Effector memory CD4-positive, alpha-beta T cell (primary cell): Measurements from ENCODE around the gene GFOD2.

Experiments used
- DNase-seq, 3 donors: peaks; one replicate each; pipeline ENCODE4 v3.0.0-alpha.2; 2020
- H3K27ac ChIP-seq: 2 replicates; pipeline ENCODE4 v1.7.0; 2013; ENCODE audit warnings: mild to moderate bottlenecking, low read length, moderate library complexity; ENCODE audit not compliant: insufficient read depth, poor library complexity, severe bottlenecking
- H3K27me3 ChIP-seq: replicated peaks from 2 replicates; pipeline ENCODE4 v1.7.0; 2013; ENCODE audit warnings: mild to moderate bottlenecking, low read length; ENCODE audit not compliant: insufficient read depth, control insufficient read depth, poor library complexity, severe bottlenecking
- H3K36me3 ChIP-seq: 2 replicates; pipeline ENCODE4 v1.7.0; 2013; ENCODE audit warnings: mild to moderate bottlenecking, low read length, moderate library complexity; ENCODE audit not compliant: control insufficient read depth, insufficient read depth
- H3K4me1 ChIP-seq: 2 replicates; pipeline ENCODE4 v1.7.0; 2013; ENCODE audit warnings: low read length, mild to moderate bottlenecking; ENCODE audit not compliant: control insufficient read depth, insufficient read depth, poor library complexity, severe bottlenecking
- H3K4me3 ChIP-seq: 2 replicates; pipeline ENCODE4 v1.7.0; 2013; ENCODE audit warnings: low read length, low read depth, mild to moderate bottlenecking; ENCODE audit not compliant: insufficient read depth, poor library complexity, severe bottlenecking
- H3K9me3 ChIP-seq: 2 replicates; pipeline ENCODE4 v1.7.0; 2013; ENCODE audit warnings: mild to moderate bottlenecking, low read length, moderate library complexity; ENCODE audit not compliant: control insufficient read depth

GFOD2 gene

DNA sequence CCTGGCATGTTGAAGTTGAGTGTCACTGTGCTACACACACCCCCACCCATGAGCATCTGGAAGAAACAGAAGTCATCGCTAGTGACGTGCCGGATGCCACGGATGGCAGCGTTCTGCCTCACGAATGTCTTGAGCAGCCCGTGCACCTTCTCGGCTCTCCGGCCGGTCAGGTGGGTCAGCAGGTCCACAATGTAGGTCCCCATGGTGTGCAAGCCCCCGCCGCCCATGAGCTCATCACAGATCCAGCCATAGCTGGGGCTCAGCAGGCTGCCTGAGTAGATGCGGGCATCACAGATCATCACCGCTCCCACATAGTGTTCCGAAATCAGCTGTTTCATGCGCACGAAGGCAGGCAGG lies 43.6 kb downstream of the GFOD2 start:
- Histone ChIP-seq H3K4me1 (no peaks in the 10 kb centered on the region), H3K36me3 (no peaks in the 10 kb centered on the region), H3K27me3 (no peaks in the 10 kb centered on the region), H3K4me3 (no peak overlapping the region), H3K9me3 (no peaks in the 10 kb centered on the region), H3K27ac (no peak overlapping the region)
- DNase-seq = no peak

DNA sequence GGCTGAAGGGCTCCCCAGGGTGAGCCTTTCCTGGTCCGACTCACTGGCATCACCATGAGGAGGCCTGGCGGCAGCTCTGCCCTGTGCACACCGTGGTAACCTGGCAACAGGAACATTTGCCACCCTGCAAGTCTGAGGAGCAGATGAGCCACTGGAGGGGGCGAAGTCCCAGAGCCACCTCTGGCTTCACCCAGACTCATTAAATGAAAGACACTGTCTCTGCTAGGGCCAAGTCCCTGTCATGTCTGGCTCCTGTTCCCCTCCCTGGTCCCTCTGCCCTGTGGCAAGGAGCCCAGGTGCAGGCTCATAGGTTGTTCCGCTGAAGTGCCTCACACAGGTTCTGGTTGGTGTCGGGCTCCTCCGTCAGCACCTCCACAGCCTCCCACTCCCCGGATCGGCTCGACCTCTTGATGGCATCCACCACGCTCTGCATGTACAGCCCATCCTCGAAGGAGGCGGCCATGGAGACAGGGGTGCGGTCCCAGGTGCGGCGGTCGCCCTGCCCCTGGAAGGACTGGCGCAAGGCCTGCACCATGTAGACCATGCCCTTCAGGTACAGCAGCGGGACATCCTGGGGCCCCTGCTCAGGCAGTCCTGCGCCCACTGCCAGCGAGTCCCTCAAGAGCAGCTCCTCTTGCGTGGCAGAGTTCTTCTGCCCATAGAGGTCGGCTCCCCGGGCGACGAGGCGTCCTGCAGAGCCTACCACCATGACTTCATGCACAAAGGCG lies 44.1 kb downstream of the GFOD2 start:
- no peak overlapping the region for H3K27ac ChIP-seq

DNA sequence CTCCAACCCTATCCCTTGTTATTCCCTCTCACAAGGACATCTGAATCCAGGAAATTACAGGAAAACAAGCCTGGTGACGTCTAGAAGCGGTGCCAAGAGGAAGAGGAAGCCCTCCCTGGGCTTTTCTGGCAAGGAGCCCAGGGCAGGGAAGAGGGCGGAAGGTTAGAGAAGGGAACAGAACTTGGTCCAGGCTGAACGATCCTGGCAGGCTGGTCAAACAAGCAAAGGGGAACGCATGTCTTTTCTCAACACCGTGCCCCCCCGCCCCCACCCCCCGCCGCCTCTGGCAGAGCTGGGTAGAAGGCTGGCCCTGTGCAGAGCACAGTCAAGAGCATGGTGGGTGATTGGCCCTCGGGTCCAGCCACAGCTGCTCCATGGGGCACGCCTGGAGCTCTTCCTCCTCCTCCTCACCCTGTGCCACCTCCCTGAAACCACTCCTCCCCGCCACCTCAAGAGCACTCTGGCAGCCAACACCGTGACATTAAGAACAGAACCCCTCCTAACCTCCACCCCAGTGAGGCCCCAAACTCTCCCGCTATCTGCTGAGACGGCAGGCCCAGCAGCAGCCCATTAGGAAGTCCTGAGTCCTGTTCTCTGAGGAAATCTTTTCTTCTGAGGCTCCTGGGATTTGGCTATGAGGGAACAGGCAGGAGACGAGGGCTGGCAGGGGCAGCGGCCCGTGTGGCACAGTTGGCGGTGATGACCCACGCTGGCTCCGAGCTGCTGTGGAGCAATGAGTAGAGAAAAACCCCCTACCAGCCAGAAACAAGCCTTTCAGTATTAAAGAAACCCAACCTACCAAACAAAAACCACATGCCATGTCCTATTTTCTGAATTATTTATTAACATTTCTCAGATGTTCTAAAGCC lies 45.2 kb downstream of the GFOD2 start:
- Histone ChIP-seq H3K9me3 (no peaks in the 10 kb centered on the region), H3K27me3 (no peaks in the 10 kb centered on the region), H3K36me3 (no peaks in the 10 kb centered on the region), H3K27ac (no peak overlapping the region), H3K4me1 (no peaks in the 10 kb centered on the region), H3K4me3 (no peak overlapping the region)
- no peak for DNase-seq

More for the DNA sequence above, 44.1 kb downstream of the GFOD2 start:
- Histone ChIP-seq H3K27me3 (no peaks in the 10 kb centered on the region), H3K36me3 (no peaks in the 10 kb centered on the region), H3K4me3 (no peak overlapping the region), H3K9me3 (no peaks in the 10 kb centered on the region), H3K4me1 (no peaks in the 10 kb centered on the region)
- DNase-seq = no peak

GRCh38 chr16:67672739-67673662 lies 46.1 kb downstream of the GFOD2 start:
- no peaks in the 10 kb centered on the region for H3K36me3 ChIP-seq
- H3K4me3 ChIP-seq = no peak overlapping the region
- H3K4me1 ChIP-seq = peaks cover 1% of the 10 kb centered on the region
- no peak overlapping the region for H3K27ac ChIP-seq
- H3K9me3 ChIP-seq = no peaks in the 10 kb centered on the region
- peak in 1 of 3 donors; percentile 38 for DNase-seq
- no peaks in the 10 kb centered on the region for H3K27me3 ChIP-seq

DNA sequence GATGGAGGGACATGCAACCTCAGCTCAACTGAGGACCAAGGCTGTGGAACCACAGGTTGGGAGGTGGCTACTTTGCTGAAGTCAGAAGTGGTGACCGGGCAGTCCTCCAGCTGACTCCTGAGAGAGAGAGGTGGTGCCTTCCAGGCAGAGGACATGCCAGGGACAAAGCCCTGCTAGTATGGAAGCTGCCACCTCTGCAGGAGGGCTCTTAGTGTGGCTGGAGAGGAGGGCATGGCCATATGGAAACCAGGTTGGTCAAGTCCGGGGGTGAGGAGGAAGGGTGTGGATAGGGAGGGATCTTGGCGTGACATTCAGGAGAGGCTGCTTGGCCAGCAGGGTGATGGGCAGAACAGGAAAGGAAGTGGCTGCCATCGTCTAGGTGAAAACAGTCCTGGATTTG lies 46.8 kb downstream of the GFOD2 start:
- no peaks in the 10 kb centered on the region for H3K36me3 ChIP-seq
- H3K4me1 ChIP-seq = peaks cover 8% of the 10 kb centered on the region
- H3K27ac ChIP-seq = no peak overlapping the region
- DNase-seq = no peak
- no peaks in the 10 kb centered on the region for H3K27me3 ChIP-seq
- H3K9me3 ChIP-seq = no peaks in the 10 kb centered on the region
- no peak overlapping the region for H3K4me3 ChIP-seq

DNA sequence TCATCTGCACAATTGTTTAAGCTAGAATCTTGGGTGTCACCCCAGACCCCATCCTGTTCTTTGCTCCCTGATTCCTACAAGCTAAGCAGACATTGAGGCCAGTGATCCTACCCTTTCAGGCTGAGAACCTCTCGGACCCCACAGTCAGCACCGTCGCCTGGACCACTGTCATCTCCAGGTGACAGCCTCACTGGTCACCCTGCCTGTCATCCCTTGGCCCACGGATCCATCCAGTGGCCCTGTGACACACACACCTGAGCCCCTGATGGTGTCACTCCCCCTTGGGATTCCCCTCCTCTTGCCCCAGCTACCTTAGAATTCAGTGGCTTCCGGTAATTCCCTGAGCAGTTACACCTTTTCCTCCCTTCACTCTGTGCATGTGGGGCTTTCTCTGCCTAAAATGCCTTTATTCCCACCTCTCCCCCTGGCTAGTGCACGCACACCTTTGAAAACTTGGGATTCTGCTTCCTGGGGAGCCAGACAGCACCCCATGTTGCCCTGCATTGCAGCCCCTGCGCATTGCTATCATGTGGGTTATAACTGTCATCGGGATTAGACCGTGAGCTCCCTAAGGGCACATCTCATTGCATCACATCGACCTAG lies 49.5 kb downstream of the GFOD2 start:
- Histone ChIP-seq H3K36me3 (no peaks in the 10 kb centered on the region), H3K4me1 (peaks cover 20% of the 10 kb centered on the region), H3K9me3 (no peaks in the 10 kb centered on the region), H3K27me3 (no peaks in the 10 kb centered on the region), H3K4me3 (no peak overlapping the region), H3K27ac (no peak overlapping the region)
- DNase-seq = no peak

GRCh38 chr16:67668495-67669157 lies 50.5 kb downstream of the GFOD2 start:
- Histone ChIP-seq H3K27ac (no peak overlapping the region), H3K36me3 (no peaks in the 10 kb centered on the region), H3K9me3 (no peaks in the 10 kb centered on the region), H3K4me1 (peaks cover 20% of the 10 kb centered on the region), H3K4me3 (no peak overlapping the region), H3K27me3 (no peaks in the 10 kb centered on the region)
- no peak for DNase-seq

DNA sequence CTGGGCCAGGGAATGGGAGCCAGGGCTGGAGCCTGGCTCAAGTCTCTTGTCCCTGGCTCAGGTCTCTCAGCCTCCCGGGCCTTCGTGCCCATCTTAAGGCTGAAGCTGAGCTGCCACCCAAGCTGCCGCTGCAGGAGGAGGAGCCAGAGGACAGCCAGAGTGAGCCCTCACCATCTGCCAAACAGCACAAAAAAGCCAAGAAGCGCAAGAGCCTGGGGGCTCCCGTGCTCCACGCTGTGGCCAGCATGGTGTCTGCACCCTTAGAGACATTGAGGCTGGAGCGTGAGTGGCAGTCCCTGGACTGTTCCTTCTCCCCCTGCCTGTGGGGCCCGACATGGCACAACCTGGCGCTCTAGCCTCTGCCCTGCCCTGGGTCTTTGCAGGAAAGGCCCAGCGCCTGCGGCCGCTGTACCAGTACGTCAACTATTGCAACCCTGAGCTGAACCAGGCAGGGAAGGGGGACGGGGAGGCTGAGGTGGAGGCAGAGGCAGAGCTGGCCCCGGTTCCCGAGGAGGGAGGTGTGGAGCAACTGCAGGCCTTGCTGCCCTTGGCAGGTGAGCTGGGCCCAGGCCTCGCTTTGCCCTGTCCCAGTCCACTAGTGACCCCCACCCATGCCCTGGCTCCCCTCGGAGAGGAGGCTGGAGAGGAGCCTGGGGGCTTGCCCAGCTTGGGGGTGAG lies 51.2 kb downstream of the GFOD2 start:
- peak; percentile 69 to 76 (median 73) for DNase-seq
- Histone ChIP-seq H3K4me3 (peak overlapping the region; percentile 92), H3K27ac (peak overlapping the region; percentile 38), H3K9me3 (no peaks in the 10 kb centered on the region), H3K27me3 (no peaks in the 10 kb centered on the region), H3K4me1 (peaks cover 20% of the 10 kb centered on the region), H3K36me3 (no peaks in the 10 kb centered on the region)

DNA sequence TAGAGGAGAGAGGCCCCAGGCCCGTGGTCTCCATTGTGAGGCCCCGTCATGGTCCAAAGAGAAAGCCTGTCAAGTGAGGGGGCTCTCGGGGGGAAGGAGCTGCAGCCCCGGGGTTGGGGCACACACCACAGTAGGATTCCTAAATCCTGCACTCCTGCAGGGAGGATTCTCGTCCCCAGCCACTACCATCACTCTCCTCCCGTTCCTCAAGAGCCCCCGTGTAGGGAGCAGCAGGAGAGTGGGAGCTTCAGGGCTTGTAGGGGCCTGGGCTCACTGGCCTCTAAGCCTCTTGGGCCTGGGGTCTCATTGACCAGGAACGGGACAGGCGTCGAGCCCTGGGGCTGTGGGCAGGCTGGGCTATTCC lies 51.7 kb downstream of the GFOD2 start:
- H3K27me3 ChIP-seq = no peaks in the 10 kb centered on the region
- peak overlapping the region; percentile 67 for H3K27ac ChIP-seq
- H3K4me1 ChIP-seq = peaks cover 20% of the 10 kb centered on the region
- DNase-seq = no peak
- no peaks in the 10 kb centered on the region for H3K36me3 ChIP-seq
- H3K4me3 ChIP-seq = peak overlapping the region; percentile 92
- no peaks in the 10 kb centered on the region for H3K9me3 ChIP-seq
